Measurements from ENCODE around the gene APOA4.

The APOA4 gene

DNA sequence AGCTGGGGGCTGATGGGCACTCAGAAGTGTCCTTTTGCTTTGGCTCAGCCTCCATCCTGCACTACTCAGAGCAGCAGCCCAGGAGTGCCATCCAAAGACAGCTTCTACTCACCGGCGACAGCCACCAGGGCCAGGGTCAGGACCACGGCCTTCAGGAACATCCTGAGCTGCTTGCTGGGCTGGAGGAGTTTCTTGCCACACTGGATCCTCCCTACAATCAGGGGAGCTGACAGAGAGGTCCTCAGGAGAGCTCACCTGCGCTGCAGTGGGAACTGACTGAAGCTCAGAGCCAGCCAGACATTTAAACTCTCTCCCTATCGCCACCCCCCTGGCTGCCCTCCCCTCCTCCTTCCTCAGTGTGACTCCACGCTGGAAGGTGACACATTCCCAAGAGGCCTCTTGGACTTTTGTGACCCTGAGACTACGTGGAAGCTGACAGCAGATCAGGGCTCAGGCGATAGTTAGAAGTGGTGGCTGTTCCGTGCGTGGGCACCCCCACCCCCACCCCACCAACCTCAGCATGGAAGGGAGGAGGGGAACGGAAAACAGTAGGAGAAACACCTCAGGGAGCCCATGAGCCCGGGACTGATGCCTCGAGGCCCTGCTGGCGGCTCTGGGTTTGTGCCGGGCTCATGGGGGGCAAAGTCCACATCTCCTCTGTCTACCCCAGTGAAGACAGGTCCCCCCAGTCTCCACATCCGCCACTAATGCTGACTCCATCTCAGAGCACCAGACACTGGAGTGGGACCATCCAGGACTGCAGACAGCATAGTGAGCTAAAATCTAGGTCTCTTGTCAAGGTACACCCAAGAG lies at the start of gene APOA4:
Gene APOA4 (minus strand): TSS at position 274 of the 813 bp plus-strand sequence. CDS start 113 bp downstream, at position 161.
- no peak for FAIRE-seq

- no peak for FAIRE-seq
Measured at GRCh38 chr11:116871248-116871647, 48.1 kb upstream of the APOA4 start.

- FAIRE-seq, result no peak
Measured at GRCh38 chr11:116870054-116870453, 47.0 kb upstream of the APOA4 start.

GRCh38 chr11:116869610-116870009 lies 46.5 kb upstream of the APOA4 start:
- FAIRE-seq, result no peak

DNA sequence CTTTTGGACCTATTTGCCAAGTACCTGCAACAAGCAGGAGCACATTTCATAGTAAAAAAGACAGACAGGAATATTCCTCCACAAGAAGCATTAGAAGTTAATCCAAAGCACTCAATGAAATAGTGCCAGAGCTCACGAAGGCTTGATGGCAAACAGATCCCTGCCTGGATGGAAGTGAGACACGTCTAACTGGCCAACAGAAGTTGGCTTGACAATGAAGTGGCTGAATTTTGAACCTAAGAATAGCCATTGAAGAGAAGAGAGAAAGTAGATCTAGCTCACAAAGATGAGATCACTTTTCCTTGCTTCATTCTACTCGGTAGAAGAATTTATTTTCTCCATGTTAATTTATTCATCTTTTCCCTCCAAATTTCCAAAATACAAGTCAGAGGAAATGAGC lies 45.0 kb upstream of the APOA4 start:
- FAIRE-seq, result no peak

GRCh38 chr11:116867619-116868018 lies 44.5 kb upstream of the APOA4 start:
- FAIRE-seq, result no peak

DNA sequence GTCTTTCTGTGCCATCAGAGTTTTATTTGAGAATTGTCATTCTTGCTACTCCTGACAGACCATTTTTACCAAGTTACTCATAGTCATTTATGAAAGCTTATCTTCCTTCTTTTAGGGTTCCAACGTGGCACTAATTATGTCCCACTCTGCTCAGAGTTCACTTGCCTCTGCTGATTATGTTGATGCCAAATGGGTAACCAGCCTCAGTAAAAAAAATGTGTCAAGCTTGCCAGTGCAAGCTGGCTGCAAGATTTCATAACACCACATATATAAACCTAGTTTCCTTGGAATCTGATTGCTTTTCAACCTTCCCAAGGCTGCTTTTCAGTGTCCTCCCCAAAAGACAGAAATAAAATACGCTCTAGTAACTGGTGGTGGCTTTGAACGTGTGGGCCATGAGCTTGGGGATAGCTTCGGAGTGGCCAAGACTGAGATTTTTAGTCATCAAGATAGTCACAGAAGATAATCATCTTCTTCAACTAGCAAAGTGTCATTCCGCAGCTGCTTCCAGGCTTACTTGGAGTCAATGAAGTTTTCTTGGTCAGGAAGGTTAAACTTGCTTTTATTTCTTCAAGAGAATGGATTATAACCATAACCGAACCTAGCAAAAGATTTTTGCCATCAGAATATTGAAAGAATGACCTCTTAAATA lies 43.8 kb upstream of the APOA4 start:
- FAIRE-seq, result no peak

DNA sequence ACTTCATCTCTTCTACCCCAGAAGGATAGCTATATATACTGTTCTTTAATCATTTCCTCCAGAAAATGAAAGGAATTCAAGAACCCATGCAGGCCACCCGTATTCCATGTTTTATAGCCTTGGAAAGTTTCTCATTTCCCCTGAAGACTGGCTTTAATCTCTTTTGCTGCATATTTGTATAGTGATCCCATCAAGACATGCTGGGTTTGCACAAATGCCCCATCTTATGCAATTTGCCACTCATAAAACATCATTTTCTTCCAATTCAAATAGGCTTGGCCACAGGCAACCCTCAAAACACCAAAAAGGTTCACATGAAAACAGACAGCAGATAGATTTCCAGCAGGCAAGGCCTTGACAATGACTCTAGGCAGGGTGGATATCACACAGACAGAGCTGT lies 42.6 kb upstream of the APOA4 start:
- no peak for FAIRE-seq

- FAIRE-seq, result no peak
Measured at GRCh38 chr11:116864531-116864930, 41.4 kb upstream of the APOA4 start.

- no peak for FAIRE-seq
Measured at GRCh38 chr11:116862951-116863350, 39.8 kb upstream of the APOA4 start.

GRCh38 chr11:116862185-116862584 lies 39.1 kb upstream of the APOA4 start:
- no peak for FAIRE-seq

- FAIRE-seq, result no peak
Measured at GRCh38 chr11:116861539-116861938, 38.4 kb upstream of the APOA4 start.

- FAIRE-seq, result no peak
Measured at GRCh38 chr11:116860303-116860702, 37.2 kb upstream of the APOA4 start.

- no peak for FAIRE-seq
Measured at GRCh38 chr11:116859175-116859574, 36.1 kb upstream of the APOA4 start.

- no peak for FAIRE-seq
Measured at GRCh38 chr11:116857936-116858335, 34.8 kb upstream of the APOA4 start.

DNA sequence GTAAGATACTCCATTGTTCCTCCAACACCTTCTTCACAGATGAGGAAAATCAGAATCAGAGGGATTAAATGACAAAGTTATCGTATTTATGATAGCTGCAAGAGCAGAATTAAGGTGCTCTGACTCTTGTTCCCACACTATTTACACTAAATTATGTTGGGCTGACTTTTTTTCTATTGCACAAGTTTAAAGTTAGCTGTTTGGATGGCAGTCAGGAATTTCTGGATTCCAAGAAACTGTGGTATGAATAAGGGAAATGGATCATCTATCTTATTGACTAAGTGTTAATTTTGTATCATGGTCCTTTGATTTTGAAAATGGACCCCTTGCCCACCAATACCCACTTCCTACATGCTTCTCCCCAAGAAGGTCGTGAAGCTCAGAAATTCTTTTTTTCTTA lies 34.2 kb upstream of the APOA4 start:
- FAIRE-seq, result no peak

- no peak for FAIRE-seq
Measured at GRCh38 chr11:116856423-116856822, 33.3 kb upstream of the APOA4 start.

GRCh38 chr11:116855413-116855812 lies 32.3 kb upstream of the APOA4 start:
- FAIRE-seq, result no peak

GRCh38 chr11:116853461-116854073 lies 30.5 kb upstream of the APOA4 start:
- no peak for FAIRE-seq

DNA sequence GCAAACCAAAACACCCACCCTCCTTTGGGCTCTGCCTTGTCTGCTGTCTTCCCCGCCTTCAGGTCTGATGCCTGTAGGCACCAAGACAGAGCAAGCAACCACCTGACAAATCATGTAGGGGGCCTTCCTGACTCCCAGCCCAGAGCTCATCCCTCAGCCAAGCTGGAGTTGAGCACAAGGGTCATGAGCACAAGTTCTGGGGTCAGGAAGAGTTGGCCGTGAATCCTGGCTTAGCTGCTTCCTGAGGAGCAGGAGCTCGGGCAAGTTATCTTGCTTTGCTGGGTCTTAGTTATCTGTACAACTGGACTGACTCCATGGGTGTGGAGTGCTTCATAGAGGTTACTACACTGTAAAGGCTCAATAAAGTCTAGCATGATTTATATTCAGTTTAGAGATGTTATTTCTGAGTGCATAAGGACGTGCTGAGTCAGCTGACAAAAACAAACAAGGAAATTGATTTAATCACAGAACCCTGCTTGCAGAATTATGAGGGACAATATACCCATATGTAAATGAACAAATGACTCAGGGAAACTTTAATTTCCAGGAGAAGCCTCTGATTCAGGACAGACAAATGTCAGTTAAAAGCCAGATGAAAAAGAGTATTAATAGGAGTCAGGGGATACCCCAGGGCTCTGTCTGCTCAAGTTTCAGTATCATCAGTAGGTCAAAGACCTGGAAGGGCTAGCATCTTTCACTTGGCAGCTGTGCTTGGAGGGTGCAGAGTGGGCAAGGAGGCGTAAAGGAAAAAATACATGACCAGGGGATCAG lies 29.3 kb upstream of the APOA4 start:
- peak; percentile 28 for FAIRE-seq

- FAIRE-seq, result no peak
Measured at GRCh38 chr11:116851626-116852025, 28.5 kb upstream of the APOA4 start.

DNA sequence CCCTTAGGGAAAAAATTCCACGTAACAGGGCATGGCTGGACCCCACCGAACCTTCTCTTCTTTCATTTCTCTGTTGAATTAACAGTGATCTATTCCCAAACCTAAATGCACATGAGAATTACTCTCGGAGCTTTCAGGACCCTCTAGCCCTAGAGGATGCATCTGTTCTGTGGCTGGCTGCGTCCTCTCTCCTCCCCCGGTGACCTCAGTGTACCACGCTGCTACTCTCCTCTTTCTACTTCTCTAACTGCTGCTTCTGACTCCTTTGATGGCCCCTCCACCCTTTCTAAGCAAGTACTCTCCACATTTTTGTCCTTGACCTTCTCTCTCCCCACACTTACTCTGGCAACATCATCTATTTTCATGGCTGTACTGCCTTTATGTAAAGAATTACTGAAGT lies 26.4 kb upstream of the APOA4 start:
- no peak for FAIRE-seq

DNA sequence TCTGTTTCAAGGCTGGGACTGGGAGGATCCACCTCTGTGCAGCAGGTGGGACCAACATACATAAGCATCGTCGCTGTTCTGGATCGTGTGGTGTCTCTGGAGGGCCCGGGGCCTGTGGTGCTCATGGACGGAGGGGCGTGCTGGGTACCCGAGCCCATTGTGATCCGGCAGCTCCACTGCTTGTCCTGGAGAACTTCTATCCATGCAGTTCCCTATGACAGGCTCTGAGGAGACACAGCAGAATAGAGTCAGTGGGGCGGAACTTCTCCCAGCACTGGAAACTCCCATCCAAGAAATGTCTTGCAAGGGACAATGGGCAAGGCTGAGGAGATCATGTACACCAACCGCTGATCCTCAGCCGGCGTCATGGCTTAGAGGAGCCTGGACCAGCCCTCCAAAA lies 26.0 kb upstream of the APOA4 start:
- no peak for FAIRE-seq
